ENCODE data around the gene MFGE8.

Gene MFGE8

GRCh38 chr15:88864861-88865497 is 48.2 kb downstream of the MFGE8 start:
- no peak overlapping the region for H3K9ac ChIP-seq (ENCODE audit: low read depth, low read length)
- no peaks in the 10 kb centered on the region for H3K4me1 ChIP-seq (ENCODE audit: control insufficient read depth, insufficient read depth, low read length)
- no peaks in the 10 kb centered on the region for H3K9me3 ChIP-seq (replicated peaks; ENCODE audit: low read length)
- H3K27me3 ChIP-seq (ENCODE audit: control insufficient read depth, insufficient read depth, low read length) = peaks cover 19% of the 10 kb centered on the region
- H3K4me3 ChIP-seq (ENCODE audit: low read length) = no peak overlapping the region
- no peak overlapping the region for H3K4me2 ChIP-seq (ENCODE audit: low read length)
- H3K36me3 ChIP-seq (ENCODE audit: insufficient read depth, low read length) = no peaks in the 10 kb centered on the region

- H3K27me3 ChIP-seq (ENCODE audit: control insufficient read depth, insufficient read depth, low read length) = peaks cover 10% of the 10 kb centered on the region
- no peaks in the 10 kb centered on the region for H3K9me3 ChIP-seq (replicated peaks; ENCODE audit: low read length)
- H3K36me3 ChIP-seq (ENCODE audit: insufficient read depth, low read length) = no peaks in the 10 kb centered on the region
- H3K4me3 ChIP-seq (ENCODE audit: low read length) = no peak overlapping the region
- no peak overlapping the region for H3K9ac ChIP-seq (ENCODE audit: low read depth, low read length)
- no peaks in the 10 kb centered on the region for H3K4me1 ChIP-seq (ENCODE audit: control insufficient read depth, insufficient read depth, low read length)
- no peak overlapping the region for H3K4me2 ChIP-seq (ENCODE audit: low read length)
Observed at GRCh38 chr15:88863412-88863811, 49.8 kb downstream of the MFGE8 start.

- no peaks in the 10 kb centered on the region for H3K9me3 ChIP-seq (replicated peaks; ENCODE audit: low read length)
- H3K4me2 ChIP-seq (ENCODE audit: low read length) = no peak overlapping the region
- H3K36me3 ChIP-seq (ENCODE audit: insufficient read depth, low read length) = no peaks in the 10 kb centered on the region
- peaks cover 20% of the 10 kb centered on the region for H3K27me3 ChIP-seq (ENCODE audit: control insufficient read depth, insufficient read depth, low read length)
- no peaks in the 10 kb centered on the region for H3K4me1 ChIP-seq (ENCODE audit: control insufficient read depth, insufficient read depth, low read length)
- H3K4me3 ChIP-seq (ENCODE audit: low read length) = no peak overlapping the region
- H3K9ac ChIP-seq (ENCODE audit: low read depth, low read length) = no peak overlapping the region
Observed at GRCh38 chr15:88860212-88860611, 53.0 kb downstream of the MFGE8 start.

- Histone ChIP-seq H3K36me3 (ENCODE audit: insufficient read depth, low read length) (no peaks in the 10 kb centered on the region), H3K4me1 (ENCODE audit: control insufficient read depth, insufficient read depth, low read length) (no peaks in the 10 kb centered on the region), H3K9me3 (replicated peaks; ENCODE audit: low read length) (no peaks in the 10 kb centered on the region), H3K4me3 (ENCODE audit: low read length) (no peak overlapping the region), H3K27me3 (ENCODE audit: control insufficient read depth, insufficient read depth, low read length) (peaks cover 20% of the 10 kb centered on the region), H3K4me2 (ENCODE audit: low read length) (no peak overlapping the region), H3K9ac (ENCODE audit: low read depth, low read length) (no peak overlapping the region)
Observed at GRCh38 chr15:88859550-88859949, 53.6 kb downstream of the MFGE8 start.

- no peaks in the 10 kb centered on the region for H3K4me1 ChIP-seq (ENCODE audit: control insufficient read depth, insufficient read depth, low read length)
- no peaks in the 10 kb centered on the region for H3K36me3 ChIP-seq (ENCODE audit: insufficient read depth, low read length)
- no peak overlapping the region for H3K4me3 ChIP-seq (ENCODE audit: low read length)
- H3K27me3 ChIP-seq (ENCODE audit: control insufficient read depth, insufficient read depth, low read length) = peaks cover 20% of the 10 kb centered on the region
- H3K9ac ChIP-seq (ENCODE audit: low read depth, low read length) = no peak overlapping the region
- H3K9me3 ChIP-seq (replicated peaks; ENCODE audit: low read length) = no peaks in the 10 kb centered on the region
- H3K4me2 ChIP-seq (ENCODE audit: low read length) = no peak overlapping the region
Observed at GRCh38 chr15:88858934-88859333, 54.2 kb downstream of the MFGE8 start.

DNA sequence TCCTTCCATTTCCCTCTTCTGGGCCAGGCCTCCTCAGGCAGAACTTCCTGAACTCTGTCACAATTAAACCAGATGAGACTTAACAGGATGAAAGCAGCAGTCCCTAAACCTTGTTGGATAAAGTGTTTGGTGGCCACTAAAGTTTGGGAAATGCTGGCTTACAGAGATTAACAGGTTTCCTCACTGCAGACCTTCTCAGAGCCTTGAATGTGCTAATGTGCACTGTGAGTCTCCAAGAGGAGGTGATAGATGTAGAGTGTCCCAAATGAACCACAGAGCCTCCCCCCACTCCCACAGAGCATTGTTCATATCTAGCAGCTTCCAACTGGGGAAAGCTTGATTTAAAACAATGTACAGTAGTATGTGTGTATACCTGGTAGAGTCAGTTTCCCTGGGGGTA is 60.7 kb downstream of the MFGE8 start:
- H3K36me3 ChIP-seq (ENCODE audit: insufficient read depth, low read length) = no peaks in the 10 kb centered on the region
- H3K4me2 ChIP-seq (ENCODE audit: low read length) = no peak overlapping the region
- H3K9ac ChIP-seq (ENCODE audit: low read depth, low read length) = no peak overlapping the region
- no peaks in the 10 kb centered on the region for H3K4me1 ChIP-seq (ENCODE audit: control insufficient read depth, insufficient read depth, low read length)
- H3K4me3 ChIP-seq (ENCODE audit: low read length) = no peak overlapping the region
- peaks cover 10% of the 10 kb centered on the region for H3K27me3 ChIP-seq (ENCODE audit: control insufficient read depth, insufficient read depth, low read length)
- no peaks in the 10 kb centered on the region for H3K9me3 ChIP-seq (replicated peaks; ENCODE audit: low read length)

GRCh38 chr15:88849376-88850072 is 63.7 kb downstream of the MFGE8 start:
- H3K9ac ChIP-seq (ENCODE audit: low read depth, low read length) = no peak overlapping the region
- H3K27me3 ChIP-seq (ENCODE audit: control insufficient read depth, insufficient read depth, low read length) = peaks cover 5% of the 10 kb centered on the region
- no peaks in the 10 kb centered on the region for H3K36me3 ChIP-seq (ENCODE audit: insufficient read depth, low read length)
- H3K4me1 ChIP-seq (ENCODE audit: control insufficient read depth, insufficient read depth, low read length) = no peaks in the 10 kb centered on the region
- H3K4me2 ChIP-seq (ENCODE audit: low read length) = no peak overlapping the region
- H3K4me3 ChIP-seq (ENCODE audit: low read length) = no peak overlapping the region
- no peaks in the 10 kb centered on the region for H3K9me3 ChIP-seq (replicated peaks; ENCODE audit: low read length)
